HepG2 (cell line): Measurements from ENCODE around the gene NUP85. TPM values are rescaled to one million over a fixed set of nuclear protein-coding genes. Genes with fewer than 3 reads are reported as not detected.

Source experiments
- ADNP ChIP-seq: sonication (generic); formaldehyde crosslinking; IDR thresholded peaks from 2 replicates; pipeline ENCODE4 v1.4.0; 2020; ENCODE audit warnings: missing genetic modification reagents
- BCLAF1 ChIP-seq: fragments of 450-650 bp; IDR thresholded peaks from 2 replicates; pipeline ENCODE4 v1.6.1; 2017; ENCODE audit warnings: mild to moderate bottlenecking
- CHD2 ChIP-seq: IDR thresholded peaks from 2 replicates; pipeline ENCODE4 v1.6.1; 2011; ENCODE audit warnings: low read depth, low read length, improper control_type of control experiment
- CREM ChIP-seq, 2 experiments: sonication (generic) in 1 of 2; formaldehyde crosslinking in 1 of 2; IDR thresholded peaks; 2 replicates each; pipeline versions ENCODE4 v1.4.0 to v1.6.1; 2016 to 2020; ENCODE audit warnings: antibody characterized with exemption in 1 of 2, mild to moderate bottlenecking in 1 of 2, missing genetic modification reagents in 1 of 2
- DZIP1 ChIP-seq: sonication (generic); formaldehyde crosslinking; IDR thresholded peaks from 2 replicates; pipeline ENCODE4 v1.5.0; 2020; ENCODE audit warnings: mild to moderate bottlenecking, missing genetic modification reagents
- HNF1A ChIP-seq, 2 experiments: sonication (generic) in 1 of 2; formaldehyde crosslinking in 1 of 2; IDR thresholded peaks; 2 replicates each; pipeline versions ENCODE4 v1.4.0 to v1.6.1; 2016 to 2020; ENCODE audit warnings: borderline replicate concordance in 1 of 2, low read depth in 1 of 2, mild to moderate bottlenecking in 1 of 2, missing genetic modification reagents in 1 of 2
- MAFK ChIP-seq, 2 experiments: IDR thresholded peaks in 1 of 2; conservative IDR thresholded peaks in 1 of 2; 2 replicates each; pipeline ENCODE4 v1.6.1; 2011; ENCODE audit warnings: improper control_type of control experiment in 2 of 2, low read length in 2 of 2
- PTBP1 ChIP-seq: fragments of 200-400 bp; formaldehyde crosslinking; IDR thresholded peaks from 2 replicates; pipeline ENCODE4 v1.6.1; 2018; ENCODE audit warnings: low read length, low read depth; ENCODE audit not compliant: poor library complexity, severe bottlenecking
- THAP11 ChIP-seq: IDR thresholded peaks from 2 replicates; pipeline ENCODE4 v1.6.1; 2016; ENCODE audit warnings: missing biosample characterization, missing genetic modification reagents
- ZNF33A ChIP-seq: sonication (generic); formaldehyde crosslinking; IDR thresholded peaks from 2 replicates; pipeline ENCODE4 v1.5.1; 2020; ENCODE audit warnings: missing genetic modification reagents, mild to moderate bottlenecking, moderate library complexity, borderline replicate concordance
- ZNF362 ChIP-seq: sonication (generic); formaldehyde crosslinking; IDR thresholded peaks from 2 replicates; pipeline ENCODE4 v1.4.0; 2020; ENCODE audit warnings: missing genetic modification reagents, mild to moderate bottlenecking, borderline replicate concordance
- ZNF550 ChIP-seq: sonication (generic); formaldehyde crosslinking; IDR thresholded peaks from 2 replicates; pipeline ENCODE4 v1.4.0; 2020; ENCODE audit warnings: mild to moderate bottlenecking, missing genetic modification reagents, borderline replicate concordance
- ZNF605 ChIP-seq: sonication (generic); formaldehyde crosslinking; IDR thresholded peaks from 2 replicates; pipeline ENCODE4 v1.8.0; 2022; ENCODE audit warnings: mild to moderate bottlenecking, missing genetic modification reagents
- ZNF639 ChIP-seq: conservative IDR thresholded peaks from 2 replicates; pipeline ENCODE4 v1.6.1; 2018; ENCODE audit warnings: missing genetic modification reagents
- polyA plus RNA-seq, 8 experiments: library from polyadenylated mRNA; depleted of rRNA in 3 of 8; stranded (reverse) in 7 of 8; unstranded in 1 of 8; fragments of >200 nt; fragmentation: Illumina TruSeq in 4 of 8; extraction: Trizol in 4 of 8; gene quantifications; 2 replicates each; pipeline versions ENCODE4 v1.2.1 to v1.2.3, GENCODE V29; 2011 to 2016; ENCODE audit warnings: low read depth in 4 of 8, missing spikeins in 1 of 8, mixed read lengths in 1 of 8; ENCODE audit not compliant: insufficient read depth in 1 of 8
- total RNA-seq, 5 experiments: library from RNA; depleted of rRNA; stranded (reverse); fragments of >200 nt; fragmentation: Illumina TruSeq; extraction: Trizol; gene quantifications; 2 replicates each; pipeline ENCODE4 v1.2.3, GENCODE V29; 2016; ENCODE audit warnings: low read depth in 1 of 5

NUP85 gene
- total and polyA plus RNA-seq, 2 of the 13 experiments (the other 11 are each of a cell fraction or from before 2014, with no cell fraction given), result 89.1 to 124 TPM

GRCh38 chr17:75205037-75205792 lies at the start of gene NUP85 (continued):
- TF ChIP-seq HNF1A (IDR thresholded peaks at IDR 0.05; ENCODE audit: low read depth) (0 out of 2 replicates have a peak, but pooled peaks have one; percentile 6), HNF1A (CRISPR knock-in tag; IDR thresholded peaks at IDR 0.05; ENCODE audit: borderline replicate concordance) (peak; percentile 43; the same call in 1 of the 2 replicates), ADNP (CRISPR knock-in tag) (peak; percentile 69; the same call in 1 of the 2 replicates), DZIP1 (peak; percentile 93; the same call in 1 of the 2 replicates), CREM (IDR thresholded peaks at IDR 0.05) (peak; percentile 69; the same call in 1 of the 2 replicates), CREM (CRISPR knock-in tag; IDR thresholded peaks at IDR 0.05) (no peak), ZNF362 (peak; percentile 35), BCLAF1 (no peak), CHD2 (peak; percentile 61; the same call in 1 of the 2 replicates), ZNF33A (CRISPR knock-in tag) (peak; percentile 93; the same call in 1 of the 2 replicates), THAP11 (CRISPR knock-in tag) (peak; percentile 92), ZNF550 (CRISPR knock-in tag) (no peak), PTBP1 (peak; percentile 69), MAFK (conservative IDR thresholded peaks at IDR 0.05 in 1 of 2, IDR thresholded peaks at IDR 0.05 in 1 of 2; ENCODE audit: low read length in 2 of 2) (no peak), ZNF639 (CRISPR knock-in tag) (no peak; the same call in 1 of the 2 replicates), ZNF605 (peak; percentile 88; the same call in 1 of the 2 replicates)
